Measurements from ENCODE around the gene TRIP13.

Gene TRIP13

DNA sequence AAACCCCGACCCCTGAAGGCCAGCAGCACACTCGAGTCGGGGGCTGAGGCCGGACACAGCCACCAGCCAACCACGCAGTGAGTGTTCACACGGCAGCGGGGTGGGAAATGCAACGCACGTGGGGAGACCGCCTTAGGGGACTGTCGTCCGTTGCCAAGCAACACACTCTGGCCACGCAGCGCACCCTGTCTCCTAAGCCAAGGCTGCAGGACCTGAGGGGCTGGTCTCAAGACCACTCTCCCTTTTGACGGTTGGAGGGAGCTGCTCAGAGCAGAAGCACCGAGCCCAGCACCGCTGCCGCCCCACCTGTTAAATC lies 7.6 kb upstream of the TRIP13 start:
- TF ChIP-seq, protein P1, sequence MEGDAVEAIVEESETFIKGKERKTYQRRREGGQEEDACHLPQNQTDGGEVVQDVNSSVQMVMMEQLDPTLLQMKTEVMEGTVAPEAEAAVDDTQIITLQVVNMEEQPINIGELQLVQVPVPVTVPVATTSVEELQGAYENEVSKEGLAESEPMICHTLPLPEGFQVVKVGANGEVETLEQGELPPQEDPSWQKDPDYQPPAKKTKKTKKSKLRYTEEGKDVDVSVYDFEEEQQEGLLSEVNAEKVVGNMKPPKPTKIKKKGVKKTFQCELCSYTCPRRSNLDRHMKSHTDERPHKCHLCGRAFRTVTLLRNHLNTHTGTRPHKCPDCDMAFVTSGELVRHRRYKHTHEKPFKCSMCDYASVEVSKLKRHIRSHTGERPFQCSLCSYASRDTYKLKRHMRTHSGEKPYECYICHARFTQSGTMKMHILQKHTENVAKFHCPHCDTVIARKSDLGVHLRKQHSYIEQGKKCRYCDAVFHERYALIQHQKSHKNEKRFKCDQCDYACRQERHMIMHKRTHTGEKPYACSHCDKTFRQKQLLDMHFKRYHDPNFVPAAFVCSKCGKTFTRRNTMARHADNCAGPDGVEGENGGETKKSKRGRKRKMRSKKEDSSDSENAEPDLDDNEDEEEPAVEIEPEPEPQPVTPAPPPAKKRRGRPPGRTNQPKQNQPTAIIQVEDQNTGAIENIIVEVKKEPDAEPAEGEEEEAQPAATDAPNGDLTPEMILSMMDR (IDR thresholded peaks at IDR 0.05; ENCODE audit: unreplicated experiment in 3 of 3), result no peak
- H3K27ac Mint-ChIP-seq, result no peak overlapping the region
- no peaks in the 10 kb centered on the region for H3K4me1 Mint-ChIP-seq
- H3K4me3 Mint-ChIP-seq, result no peak overlapping the region
- H3K9me3 Mint-ChIP-seq, result no peaks in the 10 kb centered on the region
- H3K36me3 Mint-ChIP-seq (ENCODE audit: low read depth), result peaks cover 89% of the 10 kb centered on the region
- no peaks in the 10 kb centered on the region for H3K27me3 Mint-ChIP-seq (ENCODE audit: low read depth)

DNA sequence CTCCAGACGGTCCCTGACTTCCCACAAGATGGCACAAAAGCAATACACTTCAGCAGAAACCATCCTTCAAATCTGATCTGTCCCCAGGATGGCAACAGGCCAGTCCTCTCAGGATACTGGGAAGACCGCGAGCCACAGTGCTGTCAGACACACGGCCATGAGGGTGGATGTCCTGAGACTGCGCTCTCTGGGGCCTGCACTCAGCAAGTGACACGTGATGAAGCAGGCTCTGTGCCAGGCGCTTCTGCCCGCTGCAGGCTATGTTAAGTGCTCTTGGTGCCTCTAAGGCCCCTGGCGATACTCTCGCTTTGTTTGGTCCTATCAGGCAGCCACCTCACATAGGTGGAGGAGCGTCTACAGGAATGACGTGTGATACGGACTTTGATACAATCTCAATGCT lies 7.2 kb upstream of the TRIP13 start:
- no peak overlapping the region for H3K27ac Mint-ChIP-seq
- H3K4me3 Mint-ChIP-seq, result no peak overlapping the region
- no peaks in the 10 kb centered on the region for H3K9me3 Mint-ChIP-seq
- TF ChIP-seq, protein P1 (IDR thresholded peaks at IDR 0.05; ENCODE audit: unreplicated experiment in 3 of 3), result no peak
- H3K4me1 Mint-ChIP-seq, result no peaks in the 10 kb centered on the region
- H3K27me3 Mint-ChIP-seq (ENCODE audit: low read depth), result no peaks in the 10 kb centered on the region
- H3K36me3 Mint-ChIP-seq (ENCODE audit: low read depth), result peaks cover 89% of the 10 kb centered on the region

DNA sequence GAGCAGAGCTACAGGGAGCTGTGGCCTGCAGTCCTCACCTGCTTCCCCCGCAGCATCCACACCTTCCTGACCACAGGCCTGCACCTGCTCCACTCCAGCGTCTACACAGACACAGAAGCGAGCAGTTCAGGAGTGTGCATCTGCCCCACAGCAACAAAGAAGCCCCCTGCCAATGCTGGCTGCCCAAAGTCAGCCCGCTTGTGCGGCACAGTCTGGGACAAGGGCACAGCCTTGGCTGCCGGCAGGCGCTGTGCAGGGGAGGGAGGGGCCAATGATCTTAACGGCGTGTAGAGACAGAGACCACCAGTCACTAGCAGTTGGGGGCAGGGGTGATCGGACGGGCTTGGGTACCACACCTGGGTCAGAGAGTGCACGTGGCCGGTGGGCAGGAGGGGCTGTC lies 6.6 kb upstream of the TRIP13 start:
- Mint-ChIP-seq H3K36me3 (ENCODE audit: low read depth) (peaks cover 87% of the 10 kb centered on the region), H3K9me3 (no peaks in the 10 kb centered on the region), H3K4me1 (peaks cover 3% of the 10 kb centered on the region), H3K27me3 (ENCODE audit: low read depth) (no peaks in the 10 kb centered on the region), H3K4me3 (no peak overlapping the region), H3K27ac (no peak overlapping the region)
- TF ChIP-seq, protein P1 (IDR thresholded peaks at IDR 0.05; ENCODE audit: unreplicated experiment in 3 of 3), result no peak

DNA sequence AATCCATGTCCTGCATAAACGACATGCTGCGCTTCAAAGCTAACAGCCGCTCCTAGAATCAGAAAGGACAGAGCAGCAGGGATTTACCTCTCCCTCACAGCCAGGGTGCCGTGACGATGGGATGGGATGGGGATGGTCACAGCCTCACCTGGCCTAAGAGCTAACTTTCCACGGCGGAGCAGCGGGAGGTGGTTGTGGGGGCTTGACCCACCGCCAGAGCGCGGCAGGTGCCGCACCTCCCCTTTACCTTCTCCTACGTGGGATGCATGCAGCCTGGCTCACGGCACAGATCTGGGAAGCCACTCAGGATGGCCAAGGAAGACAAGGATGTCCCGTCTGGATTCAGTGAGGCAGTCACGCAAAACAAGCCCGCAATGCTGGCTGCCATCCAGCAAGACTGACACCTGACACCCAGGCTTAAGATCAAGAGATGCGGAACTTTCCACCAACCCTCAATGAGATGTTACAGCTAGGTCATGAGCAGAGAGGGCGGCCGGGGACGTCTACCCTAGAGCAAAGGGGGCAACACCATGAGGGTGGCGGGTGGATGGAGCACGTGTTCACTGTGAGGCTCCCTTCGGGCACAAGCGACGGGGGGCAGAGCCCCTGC lies 5.9 kb upstream of the TRIP13 start:
- H3K36me3 Mint-ChIP-seq (ENCODE audit: low read depth), result peaks cover 85% of the 10 kb centered on the region
- H3K27ac Mint-ChIP-seq, result no peak overlapping the region
- TF ChIP-seq, protein P1 (IDR thresholded peaks at IDR 0.05; ENCODE audit: unreplicated experiment in 3 of 3), result no peak
- H3K4me1 Mint-ChIP-seq, result peaks cover 11% of the 10 kb centered on the region
- no peak overlapping the region for H3K4me3 Mint-ChIP-seq
- no peaks in the 10 kb centered on the region for H3K9me3 Mint-ChIP-seq
- H3K27me3 Mint-ChIP-seq (ENCODE audit: low read depth), result no peaks in the 10 kb centered on the region

DNA sequence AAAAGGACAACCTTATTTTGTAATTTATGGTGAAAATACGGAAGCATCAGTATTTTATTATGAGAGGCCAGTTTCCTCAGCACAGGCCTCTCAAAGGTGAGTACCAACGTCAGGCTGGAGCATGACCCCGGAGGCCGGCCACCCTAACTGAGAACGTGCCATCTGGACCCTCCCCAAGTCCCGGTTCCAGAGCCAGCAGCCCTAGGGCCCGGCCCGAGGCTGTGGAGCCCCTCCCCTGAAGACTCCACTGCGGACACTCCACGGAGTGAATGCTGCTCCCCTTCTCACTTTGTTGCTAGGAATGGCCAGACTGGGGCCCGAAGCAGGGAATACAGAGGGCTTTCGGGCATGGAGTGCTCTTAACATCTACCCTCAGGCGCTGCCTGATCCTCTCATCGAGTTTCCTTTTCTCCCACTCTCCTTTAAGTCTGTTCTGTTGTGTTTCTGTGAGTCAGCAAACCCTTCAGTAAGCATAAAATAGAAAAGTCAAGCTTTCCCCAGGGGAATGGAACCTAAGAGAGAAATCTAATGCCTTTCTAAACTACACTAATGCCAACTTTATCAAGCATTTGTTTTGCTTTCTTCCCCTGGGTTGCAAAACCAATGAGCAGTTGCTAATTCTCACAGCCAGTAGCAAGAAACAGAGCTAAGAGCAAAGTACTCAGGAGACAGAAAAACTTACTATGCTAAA lies 4.6 kb upstream of the TRIP13 start:
- Mint-ChIP-seq H3K27ac (no peak overlapping the region), H3K36me3 (ENCODE audit: low read depth) (peaks cover 72% of the 10 kb centered on the region), H3K27me3 (ENCODE audit: low read depth) (no peaks in the 10 kb centered on the region), H3K4me1 (peaks cover 11% of the 10 kb centered on the region), H3K4me3 (peak overlapping the region in 1 of 3 experiments; percentile 48), H3K9me3 (no peaks in the 10 kb centered on the region)
- TF ChIP-seq, protein P1 (IDR thresholded peaks at IDR 0.05; ENCODE audit: unreplicated experiment in 3 of 3), result no peak

DNA sequence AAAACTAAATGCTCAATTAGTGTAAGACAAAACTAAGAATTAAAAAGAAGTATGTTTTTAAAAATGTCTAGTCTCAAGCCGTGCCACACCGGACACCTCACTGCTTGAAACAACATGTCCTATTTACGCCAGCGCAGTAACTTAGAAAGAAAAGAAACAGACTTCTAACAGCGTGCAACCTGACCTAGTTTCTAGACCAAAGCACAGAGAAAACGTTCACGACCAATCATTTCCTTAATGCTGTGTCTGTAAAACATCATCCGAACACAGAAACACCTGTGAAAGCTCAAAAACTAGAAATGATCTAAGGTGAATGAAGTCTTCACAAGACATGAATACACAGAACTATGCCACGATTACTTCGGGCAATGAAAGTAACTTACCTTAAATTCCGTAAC lies 4.0 kb upstream of the TRIP13 start:
- peaks cover 68% of the 10 kb centered on the region for H3K36me3 Mint-ChIP-seq (ENCODE audit: low read depth)
- H3K27ac Mint-ChIP-seq, result no peak overlapping the region
- H3K9me3 Mint-ChIP-seq, result no peaks in the 10 kb centered on the region
- H3K4me3 Mint-ChIP-seq, result peak overlapping the region in 1 of 3 experiments; percentile 48
- peaks cover 11% of the 10 kb centered on the region for H3K4me1 Mint-ChIP-seq
- H3K27me3 Mint-ChIP-seq (ENCODE audit: low read depth), result no peaks in the 10 kb centered on the region
- TF ChIP-seq, protein P1 (IDR thresholded peaks at IDR 0.05; ENCODE audit: unreplicated experiment in 3 of 3), result no peak
